CD4-positive, alpha-beta T cell (primary cell): ENCODE data around the gene ZNF319. TPM values are rescaled to one million over a fixed set of nuclear protein-coding genes. Genes with fewer than 3 reads are reported as not detected.

Source experiments
- ATAC-seq: fragments of 200-7000 bp; cut with Tn5 transposase; one replicate; pipeline ENCODE4 v1.10.0; 2022; ENCODE audit warnings: mild to moderate bottlenecking; ENCODE audit not compliant: poor library complexity
- CTCF ChIA-PET: fragments of 350-600 bp; sonication (Branson Sonifier 250); formaldehyde crosslinking; loops from one replicate; lab custom pipeline; 2021; ENCODE audit warnings: antibody characterized with exemption, inconsistent platforms; lab: Charles Lee
- POLR2A ChIA-PET: fragments of 350-600 bp; sonication (Branson Sonifier 250); formaldehyde crosslinking; loops from one replicate; lab custom pipeline; 2021; ENCODE audit warnings: antibody characterized with exemption, inconsistent platforms; lab: Charles Lee
- DNase-seq, 14 experiments: peaks; one replicate each; pipeline ENCODE4 v3.0.0-alpha.2; 2013 to 2020; ENCODE audit warnings: mixed read lengths in 2 of 14
- H3K27ac ChIP-seq, 2 donors: one replicate each; pipeline versions ENCODE4 v1.5.1 to v1.7.0; 2013; ENCODE audit warnings: low read length in 2 of 2, low read depth in 1 of 2, mild to moderate bottlenecking in 1 of 2
- H3K27me3 ChIP-seq, 2 experiments: 1 replicate in 1 of 2; 2 replicates in 1 of 2; pipeline versions ENCODE4 v1.6.1 to v1.7.0; 2013; ENCODE audit warnings: low read length in 2 of 2, control low read depth in 1 of 2, mild to moderate bottlenecking in 1 of 2, moderate library complexity in 1 of 2; ENCODE audit not compliant: insufficient read depth in 2 of 2, control insufficient read depth in 1 of 2
- H3K36me3 ChIP-seq: one replicate; pipeline ENCODE4 v1.6.1; 2013; ENCODE audit warnings: low read length, control low read depth; ENCODE audit not compliant: insufficient read depth
- H3K4me1 ChIP-seq: one replicate; pipeline ENCODE4 v1.6.1; 2013; ENCODE audit warnings: low read length, control low read depth; ENCODE audit not compliant: insufficient read depth
- H3K4me3 ChIP-seq: one replicate; pipeline ENCODE4 v1.5.1; 2013; ENCODE audit warnings: mild to moderate bottlenecking, low read length, moderate library complexity
- H3K9me3 ChIP-seq, 2 experiments: 1 replicate in 1 of 2; 2 replicates in 1 of 2; pipeline versions ENCODE4 v1.6.1 to v1.7.0; 2013; ENCODE audit warnings: low read length in 2 of 2, mild to moderate bottlenecking in 2 of 2, control low read depth in 1 of 2, moderate library complexity in 1 of 2; ENCODE audit not compliant: control insufficient read depth in 1 of 2, insufficient read depth in 1 of 2
- H3K27ac Mint-ChIP-seq: one replicate; pipeline ENCODE4 v1.8.0; 2020; ENCODE audit warnings: mixed read lengths
- H3K27me3 Mint-ChIP-seq: one replicate; pipeline ENCODE4 v1.8.0; 2021; ENCODE audit warnings: mixed read lengths
- H3K36me3 Mint-ChIP-seq: one replicate; pipeline ENCODE4 v1.8.0; 2021; ENCODE audit warnings: low read depth, mixed read lengths
- H3K4me1 Mint-ChIP-seq: one replicate; pipeline ENCODE4 v1.8.0; 2021; ENCODE audit warnings: low read depth, mixed read lengths
- H3K4me3 Mint-ChIP-seq: one replicate; pipeline ENCODE4 v1.8.0; 2020; ENCODE audit warnings: mild to moderate bottlenecking, mixed read lengths
- H3K9me3 Mint-ChIP-seq: one replicate; pipeline ENCODE4 v1.8.0; 2020; ENCODE audit warnings: mixed read lengths
- CTCF ChIP-seq: fragments of 200-600 bp; IDR thresholded peaks from one replicate; pipeline ENCODE4 v1.8.0; 2022; ENCODE audit warnings: antibody characterized with exemption, mild to moderate bottlenecking
- intact Hi-C, 2 experiments: fragments of 100-400 bp; cut with DNase I in 1 of 2; cut with micrococcal nuclease in 1 of 2; formaldehyde crosslinking; loops; one replicate each; pipeline versions ENCODE4 v1.15.1 to v1.9.0; 2023 to 2025; cut with DNase I, micrococcal nuclease
- total RNA-seq, 174 experiments: library from RNA in 2 of 174; stranded (reverse) in 2 of 174; gene quantifications; one replicate each; pipeline ENCODE4 v1.2.3 and lab custom pipeline; 2021 to 2026

ZNF319 gene
- total RNA-seq, 2 experiments from 2014 or later = 11.4 to 12.9 TPM

GRCh38 chr16:57956270-57956808 lies 44.1 kb downstream of the ZNF319 start:
- TF ChIP-seq CTCF = no peak
- no peak overlapping the region for H3K27ac ChIP-seq
- Mint-ChIP-seq H3K27me3 (no peaks in the 10 kb centered on the region), H3K27ac (no peak overlapping the region), H3K9me3 (no peaks in the 10 kb centered on the region), H3K4me3 (no peak overlapping the region), H3K4me1 (no peaks in the 10 kb centered on the region), H3K36me3 (no peaks in the 10 kb centered on the region)
- ChIA-PET CTCF (no interaction called here), POLR2A (no interaction called here)
- H3K4me3 ChIP-seq = no peak overlapping the region
- intact Hi-C loops = no loop called here
- no peaks in the 10 kb centered on the region for H3K36me3 ChIP-seq
- H3K27me3 ChIP-seq = no peaks in the 10 kb centered on the region
- H3K9me3 ChIP-seq = no peaks in the 10 kb centered on the region
- DNase-seq = no peak
- no peaks in the 10 kb centered on the region for H3K4me1 ChIP-seq
- no peak for ATAC-seq

GRCh38 chr16:57955572-57956188 lies 44.8 kb downstream of the ZNF319 start:
- Mint-ChIP-seq H3K27me3 (no peaks in the 10 kb centered on the region), H3K4me3 (no peak overlapping the region), H3K9me3 (no peaks in the 10 kb centered on the region), H3K36me3 (no peaks in the 10 kb centered on the region), H3K4me1 (no peaks in the 10 kb centered on the region), H3K27ac (no peak overlapping the region)
- H3K27ac ChIP-seq = no peak overlapping the region
- intact Hi-C loops = no loop called here
- CTCF ChIA-PET = no interaction called here
- H3K36me3 ChIP-seq = no peaks in the 10 kb centered on the region
- DNase-seq (no peak), ATAC-seq (no peak)
- H3K27me3 ChIP-seq = no peaks in the 10 kb centered on the region
- POLR2A ChIA-PET = no interaction called here
- no peak for TF ChIP-seq CTCF
- H3K4me1 ChIP-seq = no peaks in the 10 kb centered on the region
- H3K4me3 ChIP-seq = no peak overlapping the region
- no peaks in the 10 kb centered on the region for H3K9me3 ChIP-seq

GRCh38 chr16:57953857-57954256 lies 46.6 kb downstream of the ZNF319 start:
- Mint-ChIP-seq H3K9me3 (no peaks in the 10 kb centered on the region), H3K27ac (no peak overlapping the region), H3K36me3 (no peaks in the 10 kb centered on the region), H3K4me1 (no peaks in the 10 kb centered on the region), H3K4me3 (no peak overlapping the region), H3K27me3 (no peaks in the 10 kb centered on the region)
- intact Hi-C loops = no loop called here
- H3K27ac ChIP-seq = no peak overlapping the region
- peaks cover 0 to 4% of the 10 kb centered on the region in 2 experiments for H3K27me3 ChIP-seq
- H3K4me3 ChIP-seq = no peak overlapping the region
- CTCF ChIA-PET = no interaction called here
- TF ChIP-seq CTCF = no peak
- ATAC-seq (no peak), DNase-seq (no peak)
- H3K9me3 ChIP-seq = no peaks in the 10 kb centered on the region
- POLR2A ChIA-PET = no interaction called here
- no peaks in the 10 kb centered on the region for H3K4me1 ChIP-seq
- no peaks in the 10 kb centered on the region for H3K36me3 ChIP-seq
